RWPE2 (cell line): ENCODE data around the gene HCFC1R1.

Experiments used
- ATAC-seq: fragments of 200-7000 bp; cut with Tn5 transposase; 3 replicates; pipeline ENCODE4 v1.9.1; 2021; ENCODE audit warnings: low read depth
- DNase-seq: peaks from one replicate; pipeline ENCODE4 v3.0.0-alpha.2; 2020; ENCODE audit warnings: low spot score
- H3K27ac ChIP-seq: fragments of 450-650 bp; 2 replicates; pipeline ENCODE4 v1.5.1; 2017; ENCODE audit warnings: mild to moderate bottlenecking; ENCODE audit not compliant: poor library complexity, severe bottlenecking
- H3K27me3 ChIP-seq: fragments of 250-450 bp; sonication (Bioruptor Pico); 2 replicates; pipeline ENCODE4 v1.5.1; 2021; ENCODE audit warnings: mild to moderate bottlenecking, moderate library complexity; ENCODE audit not compliant: insufficient read depth, poor library complexity, severe bottlenecking
- H3K36me3 ChIP-seq: fragments of 250-450 bp; sonication (Bioruptor Pico); 2 replicates; pipeline ENCODE4 v1.5.1; 2020; ENCODE audit warnings: low read depth, mild to moderate bottlenecking, moderate library complexity
- H3K4me1 ChIP-seq: fragments of 250-450 bp; sonication (Bioruptor Pico); 2 replicates; pipeline ENCODE4 v1.5.1; 2021; ENCODE audit warnings: mild to moderate bottlenecking, moderate library complexity; ENCODE audit not compliant: insufficient read depth, poor library complexity, severe bottlenecking
- H3K4me3 ChIP-seq: fragments of 250-450 bp; sonication (Bioruptor Pico); 2 replicates; pipeline ENCODE4 v1.5.1; 2021; ENCODE audit warnings: mild to moderate bottlenecking, moderate library complexity; ENCODE audit not compliant: severe bottlenecking
- H3K9me3 ChIP-seq: fragments of 250-450 bp; sonication (Bioruptor Pico); 2 replicates; pipeline ENCODE4 v1.5.1; 2021; ENCODE audit warnings: mild to moderate bottlenecking, moderate library complexity; ENCODE audit not compliant: severe bottlenecking
- TF ChIP-seq, protein P1 (sequence below): fragments of 450-650 bp; IDR thresholded peaks from one replicate; pipeline ENCODE4 v1.5.1; 2017; ENCODE audit warnings: mild to moderate bottlenecking, moderate library complexity; ENCODE audit not compliant: poor library complexity, severe bottlenecking

HCFC1R1 gene

DNA sequence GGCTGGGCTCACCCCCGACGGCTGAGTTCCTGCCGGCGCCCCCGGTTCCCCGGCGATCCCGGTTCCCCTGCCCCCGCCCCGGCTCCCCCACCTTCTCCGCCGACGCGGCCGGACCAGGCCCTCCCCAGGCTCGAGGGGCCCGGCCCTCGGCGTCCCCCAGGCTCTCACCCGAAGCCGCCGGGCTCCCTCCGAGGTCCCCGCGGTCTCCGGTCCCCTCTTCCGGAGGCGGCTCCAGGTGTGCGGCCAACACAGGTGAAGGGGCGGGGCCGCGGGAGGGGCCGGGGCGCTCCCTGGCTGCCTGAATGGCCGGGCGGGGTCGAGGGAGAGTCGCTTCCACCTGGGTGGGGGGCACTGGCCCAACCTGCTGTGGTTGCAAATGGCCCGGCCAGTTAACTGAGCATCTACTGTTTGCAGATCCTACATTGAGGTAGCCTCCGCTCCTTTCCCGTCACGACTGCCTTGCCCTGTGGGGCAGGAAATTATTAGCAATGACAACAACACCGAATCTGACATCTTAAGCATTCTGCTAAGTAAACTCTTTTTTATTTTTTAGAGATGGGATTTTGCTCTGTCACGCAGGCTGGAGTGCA, 13.1 kb upstream of the HCFC1R1 start, which contains the start of gene BICDL2:
Gene BICDL2, minus strand, starts transcription at position 219 of the 590 bp plus-strand sequence. CDS start 1,448 bp downstream, outside the sequence.
- Histone ChIP-seq H3K4me1 (no peaks in the 10 kb centered on the region), H3K27me3 (peaks cover 33% of the 10 kb centered on the region), H3K36me3 (no peaks in the 10 kb centered on the region), H3K27ac (no peak within 1 kb of the TSS), H3K9me3 (no peaks in the 10 kb centered on the region), H3K4me3 (peak within 1 kb of the TSS; percentile 24)
- no peak for DNase-seq
- ATAC-seq, result peak; percentile 15; the same call in 1 of the 3 replicates
- TF ChIP-seq, protein P1, sequence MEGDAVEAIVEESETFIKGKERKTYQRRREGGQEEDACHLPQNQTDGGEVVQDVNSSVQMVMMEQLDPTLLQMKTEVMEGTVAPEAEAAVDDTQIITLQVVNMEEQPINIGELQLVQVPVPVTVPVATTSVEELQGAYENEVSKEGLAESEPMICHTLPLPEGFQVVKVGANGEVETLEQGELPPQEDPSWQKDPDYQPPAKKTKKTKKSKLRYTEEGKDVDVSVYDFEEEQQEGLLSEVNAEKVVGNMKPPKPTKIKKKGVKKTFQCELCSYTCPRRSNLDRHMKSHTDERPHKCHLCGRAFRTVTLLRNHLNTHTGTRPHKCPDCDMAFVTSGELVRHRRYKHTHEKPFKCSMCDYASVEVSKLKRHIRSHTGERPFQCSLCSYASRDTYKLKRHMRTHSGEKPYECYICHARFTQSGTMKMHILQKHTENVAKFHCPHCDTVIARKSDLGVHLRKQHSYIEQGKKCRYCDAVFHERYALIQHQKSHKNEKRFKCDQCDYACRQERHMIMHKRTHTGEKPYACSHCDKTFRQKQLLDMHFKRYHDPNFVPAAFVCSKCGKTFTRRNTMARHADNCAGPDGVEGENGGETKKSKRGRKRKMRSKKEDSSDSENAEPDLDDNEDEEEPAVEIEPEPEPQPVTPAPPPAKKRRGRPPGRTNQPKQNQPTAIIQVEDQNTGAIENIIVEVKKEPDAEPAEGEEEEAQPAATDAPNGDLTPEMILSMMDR, result no peak

DNA sequence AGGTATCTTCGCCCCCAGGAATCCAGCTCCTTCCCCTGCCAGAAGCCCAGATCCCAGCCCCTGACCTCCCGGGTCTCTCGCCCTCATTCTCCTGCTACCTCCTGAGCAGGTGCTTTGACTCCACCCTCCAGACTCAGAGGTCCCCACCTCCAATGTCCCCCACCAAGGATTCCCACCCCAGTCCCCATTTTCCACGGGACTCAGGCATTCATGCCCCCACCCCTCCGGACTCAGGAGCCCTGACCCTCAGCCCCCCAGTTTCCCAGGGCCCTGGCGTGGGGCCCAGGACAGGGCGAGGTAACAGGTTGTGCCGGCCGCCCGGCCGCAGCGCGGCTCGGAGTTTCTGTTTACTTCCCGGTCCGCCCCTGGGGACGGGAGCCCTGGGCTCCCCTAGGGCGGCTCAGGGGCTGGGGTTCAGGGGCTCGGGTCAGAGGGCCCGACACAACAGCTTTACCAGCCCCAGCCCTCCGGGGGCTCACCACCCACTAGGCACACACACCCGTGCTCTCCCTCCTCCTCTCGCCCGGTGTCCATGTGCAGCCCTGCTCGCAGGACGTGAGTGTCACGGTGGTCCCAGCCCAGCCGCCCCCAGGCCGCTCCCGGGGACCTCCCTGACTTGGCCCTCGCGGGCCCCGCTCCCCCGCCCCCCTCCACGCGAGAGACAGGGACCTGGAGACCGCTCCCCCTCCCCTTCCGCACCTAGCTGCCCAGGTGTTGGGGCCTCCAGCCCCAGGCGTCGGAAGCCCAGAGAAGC, 12.4 kb upstream of the HCFC1R1 start:
- TF ChIP-seq, protein P1, result no peak
- H3K4me3 ChIP-seq, result peak overlapping the region; percentile 24
- no peak overlapping the region for H3K27ac ChIP-seq
- H3K9me3 ChIP-seq, result no peaks in the 10 kb centered on the region
- ATAC-seq (no peak), DNase-seq (no peak)
- H3K27me3 ChIP-seq, result peaks cover 34% of the 10 kb centered on the region
- no peaks in the 10 kb centered on the region for H3K4me1 ChIP-seq
- H3K36me3 ChIP-seq, result no peaks in the 10 kb centered on the region

GRCh38 chr16:3035289-3035971, 11.7 kb upstream of the HCFC1R1 start:
- Histone ChIP-seq H3K27ac (no peak overlapping the region), H3K36me3 (no peaks in the 10 kb centered on the region), H3K4me1 (no peaks in the 10 kb centered on the region), H3K9me3 (no peaks in the 10 kb centered on the region), H3K27me3 (peaks cover 34% of the 10 kb centered on the region), H3K4me3 (no peak overlapping the region)
- TF ChIP-seq, protein P1, result no peak
- no peak for ATAC-seq
- no peak for DNase-seq

DNA sequence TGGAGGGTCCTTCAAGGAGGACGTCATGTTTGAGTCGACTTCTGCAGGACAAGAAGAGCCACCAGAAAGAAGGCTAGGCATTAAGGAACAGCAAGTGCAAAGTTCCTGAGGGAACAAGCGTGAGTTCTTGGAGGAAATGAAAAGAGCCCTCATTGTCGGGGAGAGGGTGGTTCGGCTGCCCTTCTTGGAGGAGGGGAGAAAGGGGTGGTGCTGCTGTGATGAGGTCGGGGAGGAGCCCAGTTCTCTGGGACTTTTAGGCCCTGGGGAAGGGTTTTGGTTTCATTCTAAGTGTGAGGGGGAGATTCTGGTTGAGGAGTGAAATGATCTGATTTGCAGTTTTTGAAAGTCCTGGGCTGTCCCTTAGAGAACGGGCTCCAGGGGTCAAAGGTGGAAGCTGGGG, 8.9 kb upstream of the HCFC1R1 start:
- Histone ChIP-seq H3K27ac (no peak overlapping the region), H3K36me3 (no peaks in the 10 kb centered on the region), H3K9me3 (no peaks in the 10 kb centered on the region), H3K4me1 (peaks cover 3% of the 10 kb centered on the region), H3K27me3 (peaks cover 49% of the 10 kb centered on the region), H3K4me3 (no peak overlapping the region)
- TF ChIP-seq, protein P1, result no peak
- DNase-seq (no peak), ATAC-seq (no peak)
